Neural cell (in vitro differentiated cells): ENCODE data around the gene TREML1. TPM values are rescaled to one million over a fixed set of nuclear protein-coding genes. Genes with fewer than 3 reads are reported as not detected.

Source experiments
- H2AFZ ChIP-seq: fragments of 200-600, 300-800 bp; sonication (generic), shearing (Covaris generic); 2 replicates; pipeline ENCODE4 v1.6.0; 2014; ENCODE audit warnings: low read depth, mild to moderate bottlenecking, antibody characterized with exemption, low read length, moderate library complexity
- H3F3A ChIP-seq: fragments of 200-600 bp; shearing (Covaris generic); 2 replicates; pipeline ENCODE4 v1.6.1; 2016; ENCODE audit warnings: mild to moderate bottlenecking, moderate library complexity, mixed read lengths, antibody characterized with exemption, low read length; ENCODE audit not compliant: insufficient read depth, poor library complexity, severe bottlenecking
- H3K27ac ChIP-seq: fragments of 200-600, 300-800 bp; sonication (generic), shearing (Covaris generic); 2 replicates; pipeline ENCODE4 v1.5.1; 2014; ENCODE audit warnings: mild to moderate bottlenecking, low read length, moderate library complexity
- H3K27me3 ChIP-seq: fragments of 300-800, 200-600 bp; sonication (generic), shearing (Covaris generic); 2 replicates; pipeline ENCODE4 v1.6.0; 2014; ENCODE audit warnings: mild to moderate bottlenecking, low read depth, low read length, moderate library complexity; ENCODE audit not compliant: insufficient read depth
- H3K36me3 ChIP-seq: fragments of 300-800, 200-600 bp; sonication (generic), shearing (Covaris generic); 2 replicates; pipeline ENCODE4 v1.5.1; 2014; ENCODE audit warnings: mild to moderate bottlenecking, antibody characterized with exemption, low read length, moderate library complexity; ENCODE audit not compliant: insufficient read depth
- H3K4me2 ChIP-seq: fragments of 300-800, 200-600 bp; sonication (generic), shearing (Covaris generic); 2 replicates; pipeline ENCODE4 v1.6.0; 2014; ENCODE audit warnings: mild to moderate bottlenecking, low read length
- H3K4me3 ChIP-seq: fragments of 300-800, 200-600 bp; sonication (generic), shearing (Covaris generic); 2 replicates; pipeline ENCODE4 v1.5.1; 2014; ENCODE audit warnings: mild to moderate bottlenecking, low read length, moderate library complexity
- H3K79me2 ChIP-seq: fragments of 200-600 bp; shearing (Covaris generic); replicated peaks from 2 replicates; pipeline ENCODE4 v1.6.0; 2014; ENCODE audit warnings: mild to moderate bottlenecking, low read length, moderate library complexity; ENCODE audit not compliant: insufficient read depth
- H3K9ac ChIP-seq: fragments of 300-800, 200-600 bp; sonication (generic), shearing (Covaris generic); 2 replicates; pipeline ENCODE4 v1.6.1; 2016; ENCODE audit warnings: mild to moderate bottlenecking, low read length, mixed read lengths
- H3K9me2 ChIP-seq: fragments of 200-600 bp; shearing (Covaris generic); 2 replicates; pipeline ENCODE4 v1.6.1; 2016; ENCODE audit warnings: mild to moderate bottlenecking, low read length, mixed read lengths; ENCODE audit not compliant: insufficient read depth
- H3K9me3 ChIP-seq: fragments of 200-600, 300-800 bp; sonication (generic), shearing (Covaris generic); 2 replicates; pipeline ENCODE4 v1.6.1; 2016; ENCODE audit warnings: mild to moderate bottlenecking, mixed run types, low read length, moderate library complexity, mixed read lengths
- H4K20me1 ChIP-seq: fragments of 200-600 bp; shearing (Covaris generic); 2 replicates; pipeline ENCODE4 v1.6.1; 2016; ENCODE audit warnings: mild to moderate bottlenecking, mixed run types; ENCODE audit not compliant: insufficient read depth
- EP300 ChIP-seq: fragments of 450-650 bp; conservative IDR thresholded peaks from 2 replicates; pipeline ENCODE4 v1.6.1; 2014; ENCODE audit warnings: antibody characterized with exemption, mild to moderate bottlenecking, moderate library complexity; ENCODE audit not compliant: poor library complexity, severe bottlenecking
- EZH2 ChIP-seq: fragments of 200-600, 300-800 bp; shearing (Covaris generic), sonication (generic); IDR thresholded peaks from 2 replicates; pipeline ENCODE4 v1.6.1; 2014; ENCODE audit warnings: antibody characterized with exemption, low read length, borderline replicate concordance, mild to moderate bottlenecking; ENCODE audit not compliant: insufficient read depth, poor library complexity, severe bottlenecking
- MXI1 ChIP-seq: fragments of 450-650 bp; conservative IDR thresholded peaks from 2 replicates; pipeline ENCODE4 v1.6.1; 2014; ENCODE audit warnings: antibody characterized with exemption, mild to moderate bottlenecking; ENCODE audit not compliant: poor library complexity, severe bottlenecking
- POLR2AphosphoS5 ChIP-seq: IDR thresholded peaks from 2 replicates; pipeline ENCODE4 v1.6.1; 2012
- RAD21 ChIP-seq: fragments of 450-650 bp; conservative IDR thresholded peaks from 2 replicates; pipeline ENCODE4 v1.6.1; 2014; ENCODE audit warnings: antibody characterized with exemption, mild to moderate bottlenecking, moderate library complexity
- SMC3 ChIP-seq: fragments of 450-650 bp; conservative IDR thresholded peaks from 2 replicates; pipeline ENCODE4 v1.6.1; 2014; ENCODE audit warnings: antibody characterized with exemption, mild to moderate bottlenecking, moderate library complexity; ENCODE audit not compliant: poor library complexity
- TAF1 ChIP-seq: IDR thresholded peaks from 2 replicates; pipeline ENCODE4 v1.6.1; 2012; ENCODE audit warnings: low read depth
- polyA plus RNA-seq: library from polyadenylated mRNA; depleted of rRNA; stranded (reverse); fragments of >200 nt; gene quantifications from 2 replicates; pipeline ENCODE4 v1.2.3, GENCODE V29; 2014
- TF ChIP-seq, protein P1 (sequence below): fragments of 450-650 bp; IDR thresholded peaks from 2 replicates; pipeline ENCODE4 v1.5.1; 2014; ENCODE audit warnings: antibody characterized with exemption, mild to moderate bottlenecking, moderate library complexity; ENCODE audit not compliant: poor library complexity, severe bottlenecking
- TF ChIP-seq, protein P2 (sequence below): IDR thresholded peaks from 2 replicates; pipeline ENCODE4 v1.6.1; 2012; ENCODE audit warnings: borderline replicate concordance

Gene TREML1
- polyA plus RNA-seq, 1 donor from 2014 or later = not detected

- H3K9ac ChIP-seq = no peak overlapping the region
- H3K27ac ChIP-seq = no peak overlapping the region
- H3K79me2 ChIP-seq = no peaks in the 10 kb centered on the region
- no peaks in the 10 kb centered on the region for H3K27me3 ChIP-seq
- H3F3A ChIP-seq = no peaks in the 10 kb centered on the region
- H4K20me1 ChIP-seq = no peaks in the 10 kb centered on the region
- H3K9me2 ChIP-seq = no peaks in the 10 kb centered on the region
- no peak overlapping the region for H3K4me3 ChIP-seq
- no peak overlapping the region for H2AFZ ChIP-seq
- H3K9me3 ChIP-seq = no peaks in the 10 kb centered on the region
- no peak overlapping the region for H3K4me2 ChIP-seq
- TF ChIP-seq POLR2AphosphoS5 = no peak
- TF ChIP-seq, protein P1, sequence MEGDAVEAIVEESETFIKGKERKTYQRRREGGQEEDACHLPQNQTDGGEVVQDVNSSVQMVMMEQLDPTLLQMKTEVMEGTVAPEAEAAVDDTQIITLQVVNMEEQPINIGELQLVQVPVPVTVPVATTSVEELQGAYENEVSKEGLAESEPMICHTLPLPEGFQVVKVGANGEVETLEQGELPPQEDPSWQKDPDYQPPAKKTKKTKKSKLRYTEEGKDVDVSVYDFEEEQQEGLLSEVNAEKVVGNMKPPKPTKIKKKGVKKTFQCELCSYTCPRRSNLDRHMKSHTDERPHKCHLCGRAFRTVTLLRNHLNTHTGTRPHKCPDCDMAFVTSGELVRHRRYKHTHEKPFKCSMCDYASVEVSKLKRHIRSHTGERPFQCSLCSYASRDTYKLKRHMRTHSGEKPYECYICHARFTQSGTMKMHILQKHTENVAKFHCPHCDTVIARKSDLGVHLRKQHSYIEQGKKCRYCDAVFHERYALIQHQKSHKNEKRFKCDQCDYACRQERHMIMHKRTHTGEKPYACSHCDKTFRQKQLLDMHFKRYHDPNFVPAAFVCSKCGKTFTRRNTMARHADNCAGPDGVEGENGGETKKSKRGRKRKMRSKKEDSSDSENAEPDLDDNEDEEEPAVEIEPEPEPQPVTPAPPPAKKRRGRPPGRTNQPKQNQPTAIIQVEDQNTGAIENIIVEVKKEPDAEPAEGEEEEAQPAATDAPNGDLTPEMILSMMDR = no peak
- TF ChIP-seq EZH2 = no peak
- no peak for TF ChIP-seq TAF1
- TF ChIP-seq, protein P2, sequence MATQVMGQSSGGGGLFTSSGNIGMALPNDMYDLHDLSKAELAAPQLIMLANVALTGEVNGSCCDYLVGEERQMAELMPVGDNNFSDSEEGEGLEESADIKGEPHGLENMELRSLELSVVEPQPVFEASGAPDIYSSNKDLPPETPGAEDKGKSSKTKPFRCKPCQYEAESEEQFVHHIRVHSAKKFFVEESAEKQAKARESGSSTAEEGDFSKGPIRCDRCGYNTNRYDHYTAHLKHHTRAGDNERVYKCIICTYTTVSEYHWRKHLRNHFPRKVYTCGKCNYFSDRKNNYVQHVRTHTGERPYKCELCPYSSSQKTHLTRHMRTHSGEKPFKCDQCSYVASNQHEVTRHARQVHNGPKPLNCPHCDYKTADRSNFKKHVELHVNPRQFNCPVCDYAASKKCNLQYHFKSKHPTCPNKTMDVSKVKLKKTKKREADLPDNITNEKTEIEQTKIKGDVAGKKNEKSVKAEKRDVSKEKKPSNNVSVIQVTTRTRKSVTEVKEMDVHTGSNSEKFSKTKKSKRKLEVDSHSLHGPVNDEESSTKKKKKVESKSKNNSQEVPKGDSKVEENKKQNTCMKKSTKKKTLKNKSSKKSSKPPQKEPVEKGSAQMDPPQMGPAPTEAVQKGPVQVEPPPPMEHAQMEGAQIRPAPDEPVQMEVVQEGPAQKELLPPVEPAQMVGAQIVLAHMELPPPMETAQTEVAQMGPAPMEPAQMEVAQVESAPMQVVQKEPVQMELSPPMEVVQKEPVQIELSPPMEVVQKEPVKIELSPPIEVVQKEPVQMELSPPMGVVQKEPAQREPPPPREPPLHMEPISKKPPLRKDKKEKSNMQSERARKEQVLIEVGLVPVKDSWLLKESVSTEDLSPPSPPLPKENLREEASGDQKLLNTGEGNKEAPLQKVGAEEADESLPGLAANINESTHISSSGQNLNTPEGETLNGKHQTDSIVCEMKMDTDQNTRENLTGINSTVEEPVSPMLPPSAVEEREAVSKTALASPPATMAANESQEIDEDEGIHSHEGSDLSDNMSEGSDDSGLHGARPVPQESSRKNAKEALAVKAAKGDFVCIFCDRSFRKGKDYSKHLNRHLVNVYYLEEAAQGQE = no peak
- TF ChIP-seq RAD21 = no peak
- no peak for TF ChIP-seq EP300
- H3K36me3 ChIP-seq = no peaks in the 10 kb centered on the region
Measured at GRCh38 chr6:41122373-41122772, 31.8 kb downstream of the TREML1 start.

GRCh38 chr6:41120058-41120457, 34.1 kb downstream of the TREML1 start:
- H2AFZ ChIP-seq = no peak overlapping the region
- no peaks in the 10 kb centered on the region for H4K20me1 ChIP-seq
- no peaks in the 10 kb centered on the region for H3F3A ChIP-seq
- H3K9ac ChIP-seq = no peak overlapping the region
- no peaks in the 10 kb centered on the region for H3K9me3 ChIP-seq
- H3K4me2 ChIP-seq = no peak overlapping the region
- H3K36me3 ChIP-seq = no peaks in the 10 kb centered on the region
- H3K79me2 ChIP-seq = no peaks in the 10 kb centered on the region
- no peaks in the 10 kb centered on the region for H3K9me2 ChIP-seq
- no peaks in the 10 kb centered on the region for H3K27me3 ChIP-seq
- TF ChIP-seq EP300 = no peak
- no peak for TF ChIP-seq EZH2
- TF ChIP-seq RAD21 = no peak
- no peak for TF ChIP-seq SMC3
- no peak for TF ChIP-seq TAF1
- TF ChIP-seq MXI1 = no peak
- TF ChIP-seq, protein P1 = no peak
- TF ChIP-seq POLR2AphosphoS5 = no peak
- TF ChIP-seq, protein P2 = no peak
- H3K27ac ChIP-seq = no peak overlapping the region
- no peak overlapping the region for H3K4me3 ChIP-seq
